22Rv1 (cell line): ENCODE data around the gene MTMR10.

Source experiments
- H3K27ac ChIP-seq: fragments of 450-650 bp; 2 replicates; pipeline ENCODE4 v1.5.1; 2017
- CTCF ChIP-seq: fragments of 450-650 bp; IDR thresholded peaks from 2 replicates; pipeline ENCODE4 v1.5.1; 2017; ENCODE audit warnings: mild to moderate bottlenecking
- ZFX ChIP-seq: fragments of 450-650 bp; IDR thresholded peaks from 2 replicates; pipeline ENCODE4 v1.6.1; 2017; ENCODE audit warnings: antibody characterized with exemption, borderline replicate concordance

MTMR10 gene

GRCh38 chr15:30991255-30992235 is at the start of gene MTMR10:
MTMR10 (minus strand) TSS chr15:30991628; CDS start chr15:30991506, 122 bp downstream.
- no peak for TF ChIP-seq CTCF
- TF ChIP-seq ZFX: no peak
- H3K27ac ChIP-seq: peak within 1 kb of the TSS; percentile 69

DNA sequence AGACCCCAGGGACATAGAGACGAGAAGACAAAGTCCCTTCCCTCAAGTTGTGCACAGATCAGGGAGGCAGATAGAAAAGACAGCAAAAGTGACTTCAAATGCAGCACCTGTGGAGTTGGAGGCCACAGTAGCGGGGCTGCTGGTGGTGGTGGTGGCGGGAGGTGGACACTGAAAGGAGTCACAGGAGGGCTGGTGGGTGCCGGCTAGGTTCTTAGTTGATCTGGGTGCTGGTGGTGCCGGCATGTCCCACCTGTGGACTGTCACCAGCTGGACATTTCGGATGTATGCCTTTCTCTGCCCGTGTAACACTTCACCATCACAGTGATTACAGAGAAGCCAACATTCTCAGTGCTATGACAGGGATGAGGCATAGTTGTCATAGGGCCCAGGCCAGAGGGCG is 49.2 kb upstream of the MTMR10 start:
- TF ChIP-seq CTCF (no peak), ZFX (no peak)
- no peak overlapping the region for H3K27ac ChIP-seq

- H3K27ac ChIP-seq: no peak overlapping the region
- TF ChIP-seq ZFX (no peak), CTCF (no peak)
Measured at GRCh38 chr15:31039961-31040360, 48.5 kb upstream of the MTMR10 start.

GRCh38 chr15:31037731-31038477 is 46.5 kb upstream of the MTMR10 start:
- H3K27ac ChIP-seq: no peak overlapping the region
- TF ChIP-seq CTCF (no peak), ZFX (no peak)

GRCh38 chr15:31036783-31037182 is 45.4 kb upstream of the MTMR10 start:
- no peak overlapping the region for H3K27ac ChIP-seq
- no peak for TF ChIP-seq CTCF
- TF ChIP-seq ZFX: no peak

DNA sequence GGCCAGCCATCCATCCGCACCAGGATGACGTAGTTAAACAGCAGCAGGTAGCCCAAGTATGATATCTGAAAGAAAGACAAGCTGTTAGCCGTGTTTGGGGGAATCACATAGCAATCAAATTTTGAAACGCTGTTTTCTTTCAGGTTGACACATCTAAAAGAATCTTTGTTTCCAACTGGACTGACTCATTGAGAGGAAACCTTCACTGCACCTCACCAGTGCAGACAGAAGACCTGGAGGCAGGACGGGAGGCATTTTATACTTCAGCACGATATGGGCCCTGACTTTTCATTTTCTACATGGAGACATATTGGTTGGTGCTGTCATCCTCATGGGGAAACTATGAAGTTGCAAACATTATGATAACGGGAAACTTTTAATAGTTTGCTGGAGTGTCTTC is 44.2 kb upstream of the MTMR10 start:
- TF ChIP-seq CTCF (no peak), ZFX (no peak)
- no peak overlapping the region for H3K27ac ChIP-seq
